Esophagus squamous epithelium (tissue), 5 donors: ENCODE data around the gene SCUBE2. TPM values are rescaled to one million over a fixed set of nuclear protein-coding genes. Genes with fewer than 3 reads are reported as not detected.

Experiments used
- DNase-seq: peaks from one replicate; lab custom pipeline; 2025; lab: John Stamatoyannopoulos, UW
- H3K27ac ChIP-seq, 4 donors: fragments of 200-600 bp; sonication (generic); one replicate each; pipeline ENCODE4 v1.5.1; 2016 to 2019; ENCODE audit warnings: mild to moderate bottlenecking in 1 of 4
- H3K27me3 ChIP-seq, 4 donors: fragments of 200-600 bp; sonication (generic); 1 replicate in 3 of 4; 2 replicates in 1 of 4; pipeline versions ENCODE4 v1.5.1 to v1.6.0; 2017 to 2021; ENCODE audit warnings: antibody characterized with exemption in 1 of 4
- H3K36me3 ChIP-seq, 3 donors: fragments of 200-600 bp; sonication (generic); one replicate each; pipeline ENCODE4 v1.5.1; 2016 to 2019
- H3K4me1 ChIP-seq, 3 donors: fragments of 200-600 bp; sonication (generic); one replicate each; pipeline ENCODE4 v1.5.1; 2017 to 2019
- H3K4me3 ChIP-seq, 4 donors: fragments of 200-600 bp; sonication (generic); 1 replicate in 3 of 4; 2 replicates in 1 of 4; pipeline ENCODE4 v1.5.1; 2016 to 2019; ENCODE audit warnings: mild to moderate bottlenecking in 2 of 4, moderate library complexity in 1 of 4
- H3K9me3 ChIP-seq, 3 donors: fragments of 200-600 bp; sonication (generic); one replicate each; pipeline ENCODE4 v1.5.1; 2016 to 2019
- POLR2A ChIP-seq, 4 donors: fragments of 450-650 bp; IDR thresholded peaks; one replicate each; pipeline ENCODE4 v1.6.1; 2017; ENCODE audit warnings: antibody characterized with exemption in 4 of 4, mild to moderate bottlenecking in 4 of 4, moderate library complexity in 3 of 4
- WGBS, 2 donors: methylation state at CpG; one replicate each; pipeline ENCODE4 v1.1.5; 2018; 5-methylcytosine and 5-hydroxymethylcytosine counted together
- intact Hi-C: fragments of 100-400 bp; cut with DNase I; formaldehyde crosslinking; loops from one replicate; pipeline ENCODE4 v1.15.0; 2022
- total RNA-seq, 4 donors: library from RNA; depleted of rRNA; stranded (reverse); fragments of >200 nt; gene quantifications; one replicate each; pipeline ENCODE4 v1.1.0, GENCODE V29; 2016
- TF ChIP-seq, protein P1 (sequence below), 6 experiments: fragments of 450-650 bp in 4 of 6; fragments of 200-600 bp in 2 of 6; sonication (generic) in 2 of 6; IDR thresholded peaks; one replicate each; pipeline ENCODE4 v1.5.1; 2016 to 2019; ENCODE audit warnings: antibody characterized with exemption in 6 of 6, mild to moderate bottlenecking in 4 of 6, moderate library complexity in 4 of 6
- donor health status: DM: yes; HTN: yes; CAD: no.

Gene SCUBE2
- total RNA-seq, 4 donors from 2014 or later, result 0.97 to 4.9 (median 3.8) TPM

GRCh38 chr11:9030601-9031000, 60.8 kb downstream of the SCUBE2 start:
- Histone ChIP-seq H3K4me1 (no peaks in the 10 kb centered on the region), H3K4me3 (no peak overlapping the region), H3K27ac (no peak overlapping the region), H3K9me3 (no peaks in the 10 kb centered on the region), H3K27me3 (no peaks in the 10 kb centered on the region), H3K36me3 (no peaks in the 10 kb centered on the region)
- TF ChIP-seq, protein P1, sequence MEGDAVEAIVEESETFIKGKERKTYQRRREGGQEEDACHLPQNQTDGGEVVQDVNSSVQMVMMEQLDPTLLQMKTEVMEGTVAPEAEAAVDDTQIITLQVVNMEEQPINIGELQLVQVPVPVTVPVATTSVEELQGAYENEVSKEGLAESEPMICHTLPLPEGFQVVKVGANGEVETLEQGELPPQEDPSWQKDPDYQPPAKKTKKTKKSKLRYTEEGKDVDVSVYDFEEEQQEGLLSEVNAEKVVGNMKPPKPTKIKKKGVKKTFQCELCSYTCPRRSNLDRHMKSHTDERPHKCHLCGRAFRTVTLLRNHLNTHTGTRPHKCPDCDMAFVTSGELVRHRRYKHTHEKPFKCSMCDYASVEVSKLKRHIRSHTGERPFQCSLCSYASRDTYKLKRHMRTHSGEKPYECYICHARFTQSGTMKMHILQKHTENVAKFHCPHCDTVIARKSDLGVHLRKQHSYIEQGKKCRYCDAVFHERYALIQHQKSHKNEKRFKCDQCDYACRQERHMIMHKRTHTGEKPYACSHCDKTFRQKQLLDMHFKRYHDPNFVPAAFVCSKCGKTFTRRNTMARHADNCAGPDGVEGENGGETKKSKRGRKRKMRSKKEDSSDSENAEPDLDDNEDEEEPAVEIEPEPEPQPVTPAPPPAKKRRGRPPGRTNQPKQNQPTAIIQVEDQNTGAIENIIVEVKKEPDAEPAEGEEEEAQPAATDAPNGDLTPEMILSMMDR (IDR thresholded peaks at IDR 0.05), result no peak
- no peak for TF ChIP-seq POLR2A (IDR thresholded peaks at IDR 0.05)
- 53 to 56% methylated on average over 3 to 5 of the region's 5 CpGs for WGBS, 2 donors
- DNase-seq, result no peak
- intact Hi-C loops, result no loop called here

- Histone ChIP-seq H3K27me3 (no peaks in the 10 kb centered on the region), H3K4me1 (no peaks in the 10 kb centered on the region), H3K9me3 (no peaks in the 10 kb centered on the region), H3K4me3 (no peak overlapping the region), H3K36me3 (no peaks in the 10 kb centered on the region), H3K27ac (no peak overlapping the region)
- DNase-seq, result no peak
- 84 to 93% methylated on average over 3 to 7 of the region's 7 CpGs for WGBS, 2 donors
- TF ChIP-seq, protein P1 (IDR thresholded peaks at IDR 0.05), result no peak
- no peak for TF ChIP-seq POLR2A (IDR thresholded peaks at IDR 0.05)
- intact Hi-C loops, result no loop called here
Measured at GRCh38 chr11:9029422-9029821, 62.0 kb downstream of the SCUBE2 start.

DNA sequence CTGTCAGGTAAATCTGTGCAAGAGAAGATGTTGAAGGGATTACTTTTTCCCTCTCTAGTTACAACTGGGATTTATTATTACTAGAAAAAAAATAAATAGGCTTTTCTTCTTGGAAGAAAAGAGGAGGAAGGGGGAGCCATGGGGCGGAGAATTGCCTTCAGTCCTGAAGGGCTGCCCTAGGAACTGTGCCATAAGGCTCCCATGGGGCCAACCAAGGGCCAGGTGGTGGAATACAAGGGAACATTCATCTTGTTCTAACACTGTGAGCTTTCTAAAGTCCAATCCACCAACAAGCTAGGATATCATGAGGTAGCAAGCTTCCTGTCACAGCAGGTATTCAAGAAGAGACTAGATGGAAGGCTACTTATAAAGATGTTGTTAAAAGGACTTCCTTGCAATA, 62.8 kb downstream of the SCUBE2 start:
- Histone ChIP-seq H3K9me3 (no peaks in the 10 kb centered on the region), H3K36me3 (no peaks in the 10 kb centered on the region), H3K27me3 (no peaks in the 10 kb centered on the region), H3K27ac (no peak overlapping the region), H3K4me3 (no peak overlapping the region), H3K4me1 (no peaks in the 10 kb centered on the region)
- TF ChIP-seq, protein P1 (IDR thresholded peaks at IDR 0.05), result no peak
- no peak for TF ChIP-seq POLR2A (IDR thresholded peaks at IDR 0.05)
- DNase-seq, result no peak
- intact Hi-C loops, result no loop called here
- WGBS, 2 donors, result 82 to 92% methylated on average over 1 of the region's 1 CpG

GRCh38 chr11:9025101-9025850, 66.1 kb downstream of the SCUBE2 start:
- 77 to 88% methylated on average over 6 to 9 of the region's 9 CpGs for WGBS, 2 donors

More at GRCh38 chr11:9025101-9025850, 66.1 kb downstream of the SCUBE2 start:
- Histone ChIP-seq H3K27ac (no peak overlapping the region), H3K4me1 (no peaks in the 10 kb centered on the region), H3K27me3 (no peaks in the 10 kb centered on the region), H3K36me3 (no peaks in the 10 kb centered on the region), H3K9me3 (no peaks in the 10 kb centered on the region), H3K4me3 (no peak overlapping the region)
- no peak for DNase-seq
- TF ChIP-seq, protein P1 (IDR thresholded peaks at IDR 0.05), result no peak
- no peak for TF ChIP-seq POLR2A (IDR thresholded peaks at IDR 0.05)
- intact Hi-C loops, result no loop called here
